Ovary (tissue), 9 donors: ENCODE results near the gene SS18. TPM values are rescaled to one million over a fixed set of nuclear protein-coding genes. Genes with fewer than 3 reads are reported as not detected.

Experiments used
- DNase-seq, 5 donors: peaks; one replicate each; pipeline ENCODE4 v3.0.0-alpha.2; 2019 to 2020
- H3K27ac ChIP-seq, 2 donors: fragments of 200-600 bp; one replicate each; pipeline versions ENCODE4 v1.5.1 to v1.8.0; 2019 to 2022
- H3K27me3 ChIP-seq: fragments of 200-600 bp; one replicate; pipeline ENCODE4 v1.8.0; 2022
- H3K36me3 ChIP-seq: fragments of 200-600 bp; sonication (generic); one replicate; pipeline ENCODE4 v1.5.1; 2019
- H3K4me1 ChIP-seq: one replicate; pipeline ENCODE4 v1.8.1; 2013; ENCODE audit warnings: mild to moderate bottlenecking, moderate library complexity; ENCODE audit not compliant: insufficient read depth
- H3K4me3 ChIP-seq: fragments of 200-600 bp; sonication (generic); one replicate; pipeline ENCODE4 v1.5.1; 2017
- H3K9me3 ChIP-seq, 2 donors: fragments of 200-600 bp in 1 of 2; sonication (generic) in 1 of 2; one replicate each; pipeline versions ENCODE4 v1.5.1 to v1.8.1; 2013 to 2019; ENCODE audit warnings: mild to moderate bottlenecking in 1 of 2, moderate library complexity in 1 of 2
- CTCF ChIP-seq, 3 donors: fragments of 450-650 bp in 2 of 3; fragments of 200-600 bp in 1 of 3; IDR thresholded peaks; one replicate each; pipeline versions ENCODE4 v1.5.1 to v1.8.0; 2016 to 2022; ENCODE audit warnings: antibody characterized with exemption in 3 of 3, mild to moderate bottlenecking in 1 of 3
- EP300 ChIP-seq: sonication (generic); formaldehyde crosslinking; IDR thresholded peaks from one replicate; pipeline ENCODE4 v1.6.1; 2017; ENCODE audit warnings: antibody characterized with exemption
- POLR2A ChIP-seq: fragments of 450-650 bp; IDR thresholded peaks from one replicate; pipeline ENCODE4 v1.6.1; 2017; ENCODE audit warnings: antibody characterized with exemption, mild to moderate bottlenecking, moderate library complexity
- WGBS, 3 donors: extraction: QIAGEN DNeasy Blood & Tissue Kit in 1 of 3; methylation state at CpG; one replicate each; pipeline versions ENCODE4 v1.1.5 to v1.1.7; 2013 to 2017; 5-methylcytosine and 5-hydroxymethylcytosine counted together
- intact Hi-C, 4 donors: fragments of 100-400 bp; cut with DNase I; formaldehyde crosslinking; loops; one replicate each; pipeline versions ENCODE4 v1.11.0 to v1.15.1; 2022 to 2023
- polyA plus RNA-seq, 2 donors: library from polyadenylated mRNA; stranded (reverse); fragments of 200-250 nt in 1 of 2; fragments of 350-450 nt in 1 of 2; fragmentation: Illumina TruSeq in 1 of 2; extraction: RNeasy Lipid Tissue Mini Kit (QIAGEN cat#74804) in 1 of 2; gene quantifications; one replicate each; pipeline ENCODE4 v1.2.3, GENCODE V29; 2013 to 2014
- total RNA-seq, 7 donors: library from RNA; depleted of rRNA in 2 of 7; stranded (reverse); fragments of >200 nt in 2 of 7; fragmentation: NEBNext Ultra II Directional in 3 of 7; extraction: Animal tissue kit (Norgen Biotek cat#: 25700) in 3 of 7; gene quantifications; one replicate each; pipeline versions ENCODE4 v1.1.0 to v1.2.4, GENCODE V29; 2016 to 2023
- donor health status: DM: no; HTN: no; CAD: no; lungs with moderate emphysema.
- donor health status: DM: no; HTN: no; CAD: no.
- donor health status: Bipolar disorder and iron deficiency.
- donor health status: DM: yes; HTN: yes; CAD: no.
- donor health status: DM: no; HTN: no; CAD: no.
- donor health status: DM: yes; HTN: yes; CAD: no.

SS18 gene
- total and polyA plus RNA-seq, 9 donors, result 59.1 to 95.5 (median 81.6) TPM

GRCh38 chr18:26039203-26039602, 51.2 kb downstream of the SS18 start:
- Histone ChIP-seq H3K4me3 (no peak overlapping the region), H3K36me3 (no peaks in the 10 kb centered on the region), H3K27ac (no peak overlapping the region), H3K4me1 (no peaks in the 10 kb centered on the region), H3K27me3 (no peaks in the 10 kb centered on the region), H3K9me3 (no peaks in the 10 kb centered on the region)
- no peak for TF ChIP-seq CTCF (IDR thresholded peaks at IDR 0.05)
- no peak for TF ChIP-seq POLR2A
- TF ChIP-seq EP300, result no peak
- DNase-seq, result no peak
- WGBS, 3 donors, result 94 to 100% (median 98%) methylated on average over 1 of the region's 1 CpG
- intact Hi-C loops, result no loop called here

- no peak for TF ChIP-seq CTCF (IDR thresholded peaks at IDR 0.05)
- no peak for TF ChIP-seq EP300
- TF ChIP-seq POLR2A, result no peak
- Histone ChIP-seq H3K27me3 (no peaks in the 10 kb centered on the region), H3K9me3 (no peaks in the 10 kb centered on the region), H3K27ac (no peak overlapping the region), H3K36me3 (no peaks in the 10 kb centered on the region), H3K4me1 (no peaks in the 10 kb centered on the region), H3K4me3 (no peak overlapping the region)
- intact Hi-C loops, result no loop called here
- DNase-seq, result no peak
Observed at GRCh38 chr18:26036635-26037034, 53.8 kb downstream of the SS18 start.

GRCh38 chr18:26034850-26035497, 55.4 kb downstream of the SS18 start:
- no peak for DNase-seq
- no peaks in the 10 kb centered on the region for H3K27me3 ChIP-seq
- H3K4me3 ChIP-seq, result no peak overlapping the region
- no peak for TF ChIP-seq POLR2A
- no peak for TF ChIP-seq EP300
- TF ChIP-seq CTCF (IDR thresholded peaks at IDR 0.05), result no peak
- H3K36me3 ChIP-seq, result no peaks in the 10 kb centered on the region
- WGBS, 3 donors, result 77 to 86% (median 79%) methylated on average over 5 of the region's 5 CpGs
- no peak overlapping the region for H3K27ac ChIP-seq
- intact Hi-C loops, result no loop called here
- H3K4me1 ChIP-seq, result no peaks in the 10 kb centered on the region
- no peaks in the 10 kb centered on the region for H3K9me3 ChIP-seq

- Histone ChIP-seq H3K27me3 (no peaks in the 10 kb centered on the region), H3K27ac (no peak overlapping the region), H3K9me3 (no peaks in the 10 kb centered on the region), H3K4me3 (no peak overlapping the region), H3K4me1 (no peaks in the 10 kb centered on the region), H3K36me3 (no peaks in the 10 kb centered on the region)
- intact Hi-C loops, result no loop called here
- TF ChIP-seq EP300 (no peak), CTCF (IDR thresholded peaks at IDR 0.05) (no peak), POLR2A (no peak)
- no peak for DNase-seq
- WGBS, 3 donors, result 92 to 100% (median 96%) methylated on average over 1 of the region's 1 CpG
Observed at GRCh38 chr18:26022585-26022984, 67.8 kb downstream of the SS18 start.
